SU-DHL-6 (cell line): Measurements from ENCODE around the gene DNASE1L1.

ENCODE experiments used
- H2AFZ ChIP-seq: fragments of 200-600 bp; sonication (generic); 2 replicates; pipeline ENCODE4 v1.6.1; 2014; ENCODE audit warnings: low read depth, mild to moderate bottlenecking, moderate library complexity, mixed read lengths, antibody characterized with exemption, low read length; ENCODE audit not compliant: severe bottlenecking
- H3F3A ChIP-seq: fragments of 200-600 bp; shearing (Covaris generic); 2 replicates; pipeline ENCODE4 v1.6.0; 2016; ENCODE audit warnings: antibody characterized with exemption, mild to moderate bottlenecking; ENCODE audit not compliant: insufficient read depth
- H3K27ac ChIP-seq: fragments of 200-600 bp; sonication (generic); 2 replicates; pipeline ENCODE4 v1.5.1; 2016; ENCODE audit warnings: low read depth, mild to moderate bottlenecking, low read length, moderate library complexity, mixed read lengths
- H3K27me3 ChIP-seq: fragments of 200-600 bp; sonication (generic), shearing (Covaris generic); 2 replicates; pipeline ENCODE4 v1.6.0; 2014; ENCODE audit warnings: mild to moderate bottlenecking, low read length
- H3K36me3 ChIP-seq: fragments of 200-600 bp; sonication (generic); 2 replicates; pipeline ENCODE4 v1.6.1; 2014; ENCODE audit warnings: mild to moderate bottlenecking, low read length, mixed read lengths
- H3K4me2 ChIP-seq: fragments of 300-600, 200-600 bp; shearing (Covaris generic), sonication (generic); 2 replicates; pipeline ENCODE4 v1.6.0; 2014; ENCODE audit warnings: low read length, low read depth, mild to moderate bottlenecking; ENCODE audit not compliant: poor library complexity, severe bottlenecking
- H3K4me3 ChIP-seq: fragments of 200-600 bp; sonication (generic); 2 replicates; pipeline ENCODE4 v1.5.1; 2014; ENCODE audit warnings: antibody characterized with exemption, low read length, mild to moderate bottlenecking, mixed read lengths; ENCODE audit not compliant: insufficient read depth, poor library complexity, severe bottlenecking
- H3K79me2 ChIP-seq: fragments of 200-600 bp; sonication (generic); 2 replicates; pipeline ENCODE4 v1.6.1; 2014; ENCODE audit warnings: mild to moderate bottlenecking, low read length, moderate library complexity; ENCODE audit not compliant: insufficient read depth
- H3K9ac ChIP-seq: fragments of 200-600 bp; sonication (generic); 2 replicates; pipeline ENCODE4 v1.7.0; 2014; ENCODE audit warnings: mild to moderate bottlenecking, low read length
- H3K9me2 ChIP-seq: fragments of 200-600 bp; sonication (generic); replicated peaks from 2 replicates; pipeline ENCODE4 v1.6.1; 2014; ENCODE audit warnings: low read length; ENCODE audit not compliant: insufficient read depth
- H3K9me3 ChIP-seq: fragments of 200-600 bp; sonication (generic); 2 replicates; pipeline ENCODE4 v1.6.1; 2014; ENCODE audit warnings: low read length, mixed read lengths; ENCODE audit not compliant: insufficient read depth
- H4K20me1 ChIP-seq: fragments of 200-600 bp; sonication (generic); 2 replicates; pipeline ENCODE4 v1.6.1; 2014; ENCODE audit warnings: low read depth, mild to moderate bottlenecking, antibody characterized with exemption, low read length, moderate library complexity, mixed read lengths
- CTCF ChIP-seq: fragments of 200-600 bp; sonication (generic); IDR thresholded peaks from one replicate; pipeline ENCODE4 v1.5.1; 2017; ENCODE audit warnings: antibody characterized with exemption, mild to moderate bottlenecking, low read length, moderate library complexity; ENCODE audit not compliant: insufficient read depth, poor library complexity, severe bottlenecking
- EZH2phosphoT487 ChIP-seq: fragments of 200-600 bp; sonication (generic), shearing (Covaris generic); conservative IDR thresholded peaks from 2 replicates; pipeline ENCODE4 v1.6.1; 2018; ENCODE audit warnings: mild to moderate bottlenecking, antibody characterized with exemption, low read length, moderate library complexity, mixed read lengths

The DNASE1L1 gene

GRCh38 chrX:154362085-154362742 is 46.8 kb downstream of the DNASE1L1 start:
- Histone ChIP-seq H3K36me3 (no peaks in the 10 kb centered on the region), H3K4me2 (no peak overlapping the region), H3K4me3 (no peak overlapping the region), H3K9me2 (no peaks in the 10 kb centered on the region), H4K20me1 (no peaks in the 10 kb centered on the region), H3K27ac (no peak overlapping the region), H3F3A (no peaks in the 10 kb centered on the region), H2AFZ (no peak overlapping the region), H3K27me3 (no peaks in the 10 kb centered on the region), H3K9me3 (no peaks in the 10 kb centered on the region), H3K79me2 (no peaks in the 10 kb centered on the region), H3K9ac (no peak overlapping the region)
- TF ChIP-seq CTCF (no peak), EZH2phosphoT487 (no peak)

- no peaks in the 10 kb centered on the region for H3K9me3 ChIP-seq
- no peak overlapping the region for H3K4me3 ChIP-seq
- H2AFZ ChIP-seq: no peak overlapping the region
- no peaks in the 10 kb centered on the region for H3K79me2 ChIP-seq
- H4K20me1 ChIP-seq: no peaks in the 10 kb centered on the region
- H3F3A ChIP-seq: no peaks in the 10 kb centered on the region
- H3K4me2 ChIP-seq: no peak overlapping the region
- no peak overlapping the region for H3K27ac ChIP-seq
- no peaks in the 10 kb centered on the region for H3K9me2 ChIP-seq
- H3K27me3 ChIP-seq: no peaks in the 10 kb centered on the region
- no peaks in the 10 kb centered on the region for H3K36me3 ChIP-seq
- TF ChIP-seq EZH2phosphoT487 (no peak), CTCF (no peak)
- no peak overlapping the region for H3K9ac ChIP-seq
These were observed 48.8 kb downstream of the DNASE1L1 start for GRCh38 chrX:154360155-154360713.

- no peak for TF ChIP-seq CTCF
- Histone ChIP-seq H3K27me3 (no peaks in the 10 kb centered on the region), H3F3A (no peaks in the 10 kb centered on the region), H3K9me3 (no peaks in the 10 kb centered on the region), H3K9ac (no peak overlapping the region), H3K27ac (no peak overlapping the region), H2AFZ (no peak overlapping the region), H3K9me2 (no peaks in the 10 kb centered on the region), H3K36me3 (no peaks in the 10 kb centered on the region), H4K20me1 (no peaks in the 10 kb centered on the region), H3K4me2 (no peak overlapping the region), H3K4me3 (no peak overlapping the region), H3K79me2 (no peaks in the 10 kb centered on the region)
These were observed 49.5 kb downstream of the DNASE1L1 start for GRCh38 chrX:154359362-154360154.
